Glutamatergic neuron (in vitro differentiated cells): ENCODE measurements around the gene GNAT1. TPM values are rescaled to one million over a fixed set of nuclear protein-coding genes. Genes with fewer than 3 reads are reported as not detected.

Experiments used
- DNase-seq: peaks from one replicate; pipeline ENCODE4 v3.0.0; 2022
- H3K27ac Mint-ChIP-seq: one replicate; pipeline ENCODE4 v1.8.0; 2020; ENCODE audit warnings: mild to moderate bottlenecking, mixed read lengths, inconsistent platforms; ENCODE audit not compliant: unreplicated experiment
- H3K27me3 Mint-ChIP-seq: one replicate; pipeline ENCODE4 v1.8.0; 2020; ENCODE audit warnings: mild to moderate bottlenecking, moderate library complexity, mixed read lengths, inconsistent platforms; ENCODE audit not compliant: unreplicated experiment
- H3K36me3 Mint-ChIP-seq: one replicate; pipeline ENCODE4 v1.8.0; 2020; ENCODE audit warnings: mild to moderate bottlenecking, mixed read lengths, inconsistent platforms; ENCODE audit not compliant: unreplicated experiment
- H3K4me1 Mint-ChIP-seq: one replicate; pipeline ENCODE4 v1.8.0; 2020; ENCODE audit warnings: mild to moderate bottlenecking, low read depth, mixed read lengths, inconsistent platforms; ENCODE audit not compliant: unreplicated experiment
- H3K4me3 Mint-ChIP-seq: one replicate; pipeline ENCODE4 v1.8.0; 2020; ENCODE audit warnings: mild to moderate bottlenecking, mixed read lengths, inconsistent platforms; ENCODE audit not compliant: unreplicated experiment
- H3K9me3 Mint-ChIP-seq: one replicate; pipeline ENCODE4 v1.8.0; 2020; ENCODE audit warnings: mild to moderate bottlenecking, moderate library complexity, mixed read lengths, inconsistent platforms; ENCODE audit not compliant: unreplicated experiment
- CTCF ChIP-seq: fragments of 200-600 bp; sonication (generic); IDR thresholded peaks from one replicate; pipeline ENCODE4 v1.5.0; 2021; ENCODE audit not compliant: partially characterized antibody, unreplicated experiment
- total RNA-seq: library from RNA; stranded (reverse); fragmentation: NEBNext Ultra II Directional; extraction: Animal tissue kit (Norgen Biotek cat#: 25700); gene quantifications from one replicate; pipeline ENCODE4 v1.2.1, GENCODE V29; 2021; ENCODE audit not compliant: unreplicated experiment

The GNAT1 gene
- total RNA-seq, 1 donor from 2014 or later, result not detected

- H3K27me3 Mint-ChIP-seq, result peaks cover 15% of the 10 kb centered on the region
- peaks cover 7% of the 10 kb centered on the region for H3K9me3 Mint-ChIP-seq
- H3K4me1 Mint-ChIP-seq, result peaks cover 2% of the 10 kb centered on the region
- H3K36me3 Mint-ChIP-seq, result no peaks in the 10 kb centered on the region
- H3K4me3 Mint-ChIP-seq, result no peak overlapping the region
- no peak overlapping the region for H3K27ac Mint-ChIP-seq
- TF ChIP-seq CTCF, result no peak
- no peak for DNase-seq
These were observed 41.0 kb upstream of the GNAT1 start for GRCh38 chr3:50150404-50150750.

GRCh38 chr3:50150863-50151686 lies 40.3 kb upstream of the GNAT1 start:
- Mint-ChIP-seq H3K27ac (no peak overlapping the region), H3K4me1 (peaks cover 3% of the 10 kb centered on the region), H3K36me3 (no peaks in the 10 kb centered on the region), H3K4me3 (no peak overlapping the region), H3K9me3 (peaks cover 10% of the 10 kb centered on the region), H3K27me3 (peaks cover 18% of the 10 kb centered on the region)
- TF ChIP-seq CTCF, result no peak
- DNase-seq, result no peak

- Mint-ChIP-seq H3K27me3 (peaks cover 19% of the 10 kb centered on the region), H3K4me1 (peaks cover 5% of the 10 kb centered on the region), H3K9me3 (peaks cover 13% of the 10 kb centered on the region), H3K4me3 (no peak overlapping the region), H3K36me3 (no peaks in the 10 kb centered on the region), H3K27ac (no peak overlapping the region)
- TF ChIP-seq CTCF, result no peak
- no peak for DNase-seq
These were observed 39.7 kb upstream of the GNAT1 start for GRCh38 chr3:50151728-50152127.

- H3K27me3 Mint-ChIP-seq, result peaks cover 21% of the 10 kb centered on the region
- H3K4me1 Mint-ChIP-seq, result peaks cover 10% of the 10 kb centered on the region
- H3K27ac Mint-ChIP-seq, result peak overlapping the region; percentile 8
- peaks cover 13% of the 10 kb centered on the region for H3K9me3 Mint-ChIP-seq
- H3K36me3 Mint-ChIP-seq, result no peaks in the 10 kb centered on the region
- peak overlapping the region; percentile 86 for H3K4me3 Mint-ChIP-seq
- no peak for TF ChIP-seq CTCF
- DNase-seq, result no peak
These were observed 37.5 kb upstream of the GNAT1 start for GRCh38 chr3:50153782-50154475.

GRCh38 chr3:50154476-50154839 lies 37.0 kb upstream of the GNAT1 start:
- no peak for DNase-seq
- Mint-ChIP-seq H3K9me3 (peaks cover 13% of the 10 kb centered on the region), H3K27ac (peak overlapping the region; percentile 8), H3K27me3 (peaks cover 21% of the 10 kb centered on the region), H3K4me3 (peak overlapping the region; percentile 86), H3K36me3 (no peaks in the 10 kb centered on the region), H3K4me1 (peaks cover 10% of the 10 kb centered on the region)
- TF ChIP-seq CTCF, result no peak
